ENCODE measurements around the gene SSBP4.
"Not testable (repeated sequence)": the region's sequence is repeated elsewhere in the genome, so short reads cannot be mapped to it uniquely, and the experiment has no call there.

SSBP4 gene
- total RNA-seq, result 46.7 to 94.1 (median 53.5) reads per million in 4 donors

DNA sequence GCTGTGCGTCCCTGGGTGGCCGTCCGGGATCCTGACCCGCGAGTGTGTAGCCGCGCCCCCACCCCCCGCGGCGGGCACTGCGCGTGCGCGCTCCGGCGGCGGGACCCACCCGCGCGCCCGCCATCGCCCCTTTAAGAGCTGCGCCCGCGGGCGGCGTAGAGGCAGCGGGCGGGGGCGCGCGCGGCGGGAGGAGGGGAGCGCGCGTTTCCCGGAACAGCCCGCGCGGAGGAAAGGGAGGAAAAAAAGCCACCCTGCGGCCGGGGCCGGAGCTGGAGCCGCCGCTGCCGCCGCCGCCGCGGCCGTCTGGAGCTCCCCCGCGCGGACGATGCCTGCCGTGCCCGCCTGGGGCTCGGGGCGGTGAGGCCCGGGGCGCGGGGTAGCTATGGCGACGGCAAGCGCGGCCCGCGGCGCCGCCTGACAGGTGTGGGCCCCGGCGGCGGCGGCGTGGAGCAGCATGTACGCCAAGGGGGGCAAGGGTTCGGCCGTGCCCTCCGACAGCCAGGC, at the start of gene SSBP4:
Gene SSBP4 (plus strand): TSS at position 204 of the 504 bp plus-strand sequence. CDS start 251 bp downstream, at position 455.
- peak; percentile 60 to 81 (median 65) for DNase-seq

GRCh38 chr19:18373407-18373891, 45.7 kb upstream of the SSBP4 start:
- DNase-seq, result no peak

DNA sequence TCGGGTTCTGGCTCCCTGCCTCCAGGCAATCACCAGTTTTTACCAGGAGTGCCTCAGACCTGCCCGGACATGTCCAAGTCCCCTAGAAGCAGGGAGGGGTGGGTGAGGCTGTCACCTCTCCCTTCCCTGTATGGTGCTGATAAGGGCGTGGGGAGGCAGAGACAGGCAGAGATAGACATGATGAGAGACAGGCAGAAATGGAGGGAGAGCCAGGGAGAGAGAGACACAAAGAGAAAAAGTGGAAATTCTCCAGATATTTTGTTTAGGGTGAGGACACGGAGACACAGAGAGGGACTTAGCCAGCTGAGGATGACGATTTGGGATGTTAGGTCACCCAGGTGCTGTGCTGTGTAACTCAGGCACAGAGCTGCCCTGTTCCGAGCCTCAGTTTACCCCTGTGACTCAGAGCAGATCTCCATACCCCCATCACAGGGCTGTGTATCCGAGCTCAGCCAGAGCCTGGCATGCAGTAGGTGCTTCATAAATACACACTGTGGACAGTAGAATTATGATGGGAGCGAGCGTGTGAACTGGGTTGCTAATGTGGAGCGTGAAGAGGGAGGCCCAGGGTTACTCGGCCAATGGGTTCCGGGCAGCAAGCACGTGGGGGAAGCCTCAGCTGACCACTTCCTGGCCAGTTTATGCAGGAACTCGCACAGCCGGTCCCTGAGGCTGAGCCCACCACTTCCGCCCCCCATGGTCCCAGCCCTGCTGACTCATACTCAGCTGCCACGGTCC, 45.1 kb upstream of the SSBP4 start:
- DNase-seq, result peak in 1 of 5 donors; percentile 82

DNA sequence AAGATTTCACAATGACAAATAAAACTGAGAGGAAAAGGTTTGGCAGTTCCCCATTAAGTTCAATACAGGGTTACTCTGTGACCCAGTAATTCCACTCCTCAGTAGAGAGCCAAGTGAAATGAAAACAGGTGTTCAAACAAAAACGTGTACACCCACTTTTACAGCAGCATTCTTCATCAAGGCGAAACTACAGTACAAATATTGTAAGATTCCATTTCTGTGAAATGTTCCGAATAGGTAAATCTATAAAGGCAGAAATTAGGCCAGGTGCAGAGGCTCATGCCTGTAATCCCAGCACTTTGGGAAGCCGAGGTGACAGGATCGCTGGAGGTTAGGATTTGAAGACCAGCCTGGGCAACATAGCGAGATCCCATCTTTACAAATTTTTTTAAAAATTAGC, 42.2 kb upstream of the SSBP4 start:
- no peak for DNase-seq

- DNase-seq, result no peak
Observed at GRCh38 chr19:18379803-18380747, 39.1 kb upstream of the SSBP4 start.

GRCh38 chr19:18380843-18381242, 38.4 kb upstream of the SSBP4 start:
- DNase-seq, result no peak

GRCh38 chr19:18383622-18384021, 35.6 kb upstream of the SSBP4 start:
- DNase-seq, result not testable (repeated sequence)

- no peak for DNase-seq
Observed at GRCh38 chr19:18384775-18385174, 34.4 kb upstream of the SSBP4 start.

DNA sequence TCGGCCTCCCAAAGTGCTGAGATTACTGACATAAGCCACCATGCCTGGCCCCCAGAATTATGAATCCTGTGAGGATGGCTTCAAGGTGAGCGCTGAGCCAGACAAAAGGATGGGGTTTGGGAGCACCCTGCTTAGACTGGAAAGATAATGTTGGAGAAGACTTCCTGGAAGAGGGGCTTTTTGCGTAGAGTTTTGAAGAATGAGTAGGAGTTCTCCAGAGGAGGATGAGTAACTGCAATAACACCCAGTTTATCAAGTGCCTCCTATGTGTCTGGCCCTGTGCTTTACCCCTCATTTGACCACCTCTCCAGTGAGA, 33.9 kb upstream of the SSBP4 start:
- DNase-seq, result no peak

- DNase-seq, result no peak
Observed at GRCh38 chr19:18385675-18386542, 33.3 kb upstream of the SSBP4 start, which contains the start of gene GDF15. Gene GDF15, plus strand, starts transcription at chr19:18386158. Its CDS starts 32 bp downstream, at chr19:18386190.

GRCh38 chr19:18386543-18387271, 32.5 kb upstream of the SSBP4 start:
- no peak for DNase-seq

DNA sequence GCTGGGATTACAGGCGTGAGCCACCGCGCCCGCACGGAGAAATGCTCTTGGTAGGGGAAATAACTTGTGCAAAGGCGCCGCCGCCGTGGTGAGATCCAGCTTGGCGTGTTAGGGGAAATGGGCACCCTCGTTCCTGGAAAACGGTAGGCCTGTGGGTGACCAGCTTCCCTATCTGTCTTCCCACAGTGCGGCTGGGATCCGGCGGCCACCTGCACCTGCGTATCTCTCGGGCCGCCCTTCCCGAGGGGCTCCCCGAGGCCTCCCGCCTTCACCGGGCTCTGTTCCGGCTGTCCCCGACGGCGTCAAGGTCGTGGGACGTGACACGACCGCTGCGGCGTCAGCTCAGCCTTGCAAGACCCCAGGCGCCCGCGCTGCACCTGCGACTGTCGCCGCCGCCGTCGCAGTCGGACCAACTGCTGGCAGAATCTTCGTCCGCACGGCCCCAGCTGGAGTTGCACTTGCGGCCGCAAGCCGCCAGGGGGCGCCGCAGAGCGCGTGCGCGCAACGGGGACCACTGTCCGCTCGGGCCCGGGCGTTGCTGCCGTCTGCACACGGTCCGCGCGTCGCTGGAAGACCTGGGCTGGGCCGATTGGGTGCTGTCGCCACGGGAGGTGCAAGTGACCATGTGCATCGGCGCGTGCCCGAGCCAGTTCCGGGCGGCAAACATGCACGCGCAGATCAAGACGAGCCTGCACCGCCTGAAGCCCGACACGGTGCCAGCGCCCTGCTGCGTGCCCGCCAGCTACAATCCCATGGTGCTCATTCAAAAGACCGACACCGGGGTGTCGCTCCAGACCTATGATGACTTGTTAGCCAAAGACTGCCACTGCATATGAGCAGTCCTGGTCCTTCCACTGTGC, 30.9 kb upstream of the SSBP4 start:
- peak; percentile 49 to 75 (median 64) for DNase-seq

- DNase-seq, result no peak
Observed at GRCh38 chr19:18388960-18389725, 30.1 kb upstream of the SSBP4 start.

DNA sequence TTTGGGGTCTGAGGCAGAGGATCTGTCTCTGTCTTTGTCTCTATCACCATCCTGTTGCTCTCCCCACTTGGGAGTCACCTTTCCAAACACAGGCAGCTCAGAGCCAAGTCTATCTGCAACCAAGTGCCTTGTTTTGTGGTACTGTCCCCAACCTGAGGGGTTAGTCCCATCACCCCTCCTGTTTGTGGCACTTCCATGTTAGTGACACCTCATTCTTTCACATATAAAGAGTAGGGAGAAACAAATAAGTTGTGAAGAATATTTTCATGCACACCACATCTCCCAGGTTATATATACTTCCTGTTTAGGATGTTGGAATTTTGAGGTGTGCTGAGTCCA, 29.5 kb upstream of the SSBP4 start:
- no peak for DNase-seq

GRCh38 chr19:18390065-18390907, 28.9 kb upstream of the SSBP4 start:
- no peak for DNase-seq

DNA sequence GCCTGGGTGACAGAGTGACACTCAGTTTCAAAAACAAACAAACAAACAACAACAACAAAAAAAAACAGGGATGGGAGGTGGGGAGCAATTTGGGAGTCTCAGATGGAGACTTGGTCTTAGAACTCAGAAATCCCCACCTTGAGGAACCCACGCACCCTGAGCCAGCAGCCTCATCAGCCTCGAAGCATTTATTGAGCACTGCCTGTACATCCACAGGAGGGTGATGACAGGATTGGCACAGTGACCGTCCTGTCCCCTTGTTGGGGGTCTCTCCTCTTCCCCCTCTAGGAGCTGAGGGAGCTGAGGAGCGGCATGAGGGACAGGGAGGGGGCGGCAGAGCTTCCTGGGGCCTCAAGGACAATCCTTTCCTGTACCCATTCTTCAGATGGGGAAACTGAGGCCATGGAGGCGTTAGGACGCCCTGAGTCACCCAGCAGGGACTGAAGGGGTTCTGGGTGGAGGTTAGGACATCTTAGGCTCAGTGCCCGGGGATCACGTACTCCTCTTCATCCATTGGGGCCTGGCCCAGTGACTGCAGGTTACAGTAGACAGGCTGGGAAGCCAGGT, 27.6 kb upstream of the SSBP4 start:
- DNase-seq, result no peak

DNA sequence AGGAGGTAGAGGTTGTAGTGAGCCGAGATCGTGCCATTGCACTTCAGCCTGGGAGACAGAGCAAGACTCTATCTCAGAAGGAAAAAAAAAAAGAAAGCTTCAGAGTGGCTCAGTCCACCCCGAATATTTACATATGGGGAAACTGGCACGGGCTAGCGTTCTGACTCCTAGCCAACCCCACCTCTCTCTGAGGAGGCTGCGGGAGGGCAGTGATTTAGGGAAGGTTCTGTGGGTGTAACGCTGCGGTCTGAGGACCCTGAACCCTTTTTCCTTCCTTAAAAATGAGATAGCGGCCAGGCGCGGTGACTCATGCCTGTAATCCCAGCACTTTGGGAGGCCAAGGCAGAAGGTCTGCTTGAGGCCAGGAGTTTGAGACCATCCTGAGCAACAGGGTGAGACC, 26.8 kb upstream of the SSBP4 start:
- DNase-seq, result no peak

DNA sequence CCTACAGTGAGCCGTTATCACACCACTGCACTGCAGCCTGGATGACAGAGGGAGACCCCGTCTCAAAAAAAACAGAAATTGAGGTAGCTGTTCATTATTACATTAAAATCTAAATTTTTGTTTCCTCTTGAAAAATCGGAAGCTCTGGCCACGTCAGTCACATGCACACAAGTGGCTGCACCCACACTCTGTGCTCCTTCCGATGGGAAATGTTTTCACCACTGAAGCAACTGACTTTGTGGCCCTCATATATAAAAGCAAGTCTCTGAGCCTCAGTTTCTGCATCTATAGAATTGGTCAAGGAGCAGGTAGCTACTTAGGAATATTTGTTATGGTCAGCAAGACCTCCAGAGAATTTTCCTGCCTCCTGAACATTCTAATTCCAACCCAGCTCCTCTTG, 26.3 kb upstream of the SSBP4 start:
- no peak for DNase-seq

GRCh38 chr19:18393836-18394235, 25.4 kb upstream of the SSBP4 start:
- no peak for DNase-seq

All from T-helper 1 cell (primary cell).